ENCODE data around the gene AOPEP.

Gene AOPEP

GRCh38 chr9:94851892-94852291 lies 125.4 kb downstream of the AOPEP start:
- no peak for DNase-seq

GRCh38 chr9:94852373-94852772 lies 125.9 kb downstream of the AOPEP start:
- DNase-seq, result no peak

- DNase-seq, result no peak
These were observed 127.4 kb downstream of the AOPEP start for GRCh38 chr9:94853887-94854286.

GRCh38 chr9:94855903-94856302 lies 129.4 kb downstream of the AOPEP start:
- DNase-seq, result peak; percentile 39

- DNase-seq, result no peak
These were observed 131.3 kb downstream of the AOPEP start for GRCh38 chr9:94857791-94858190.

- no peak for DNase-seq
These were observed 132.7 kb downstream of the AOPEP start for GRCh38 chr9:94859226-94859625.

- DNase-seq, result no peak
These were observed 133.4 kb downstream of the AOPEP start for GRCh38 chr9:94859891-94860290.

- DNase-seq, result peak; percentile 9
These were observed 134.4 kb downstream of the AOPEP start for GRCh38 chr9:94860678-94861588.

- no peak for DNase-seq
These were observed 135.2 kb downstream of the AOPEP start for GRCh38 chr9:94861589-94862272.

GRCh38 chr9:94864196-94864595 lies 137.7 kb downstream of the AOPEP start:
- no peak for DNase-seq

GRCh38 chr9:94864862-94865509 lies 138.5 kb downstream of the AOPEP start:
- no peak for DNase-seq

- DNase-seq, result no peak
These were observed 139.3 kb downstream of the AOPEP start for GRCh38 chr9:94865582-94866452.

- no peak for DNase-seq
These were observed 140.3 kb downstream of the AOPEP start for GRCh38 chr9:94866770-94867169.

- no peak for DNase-seq
These were observed 140.9 kb downstream of the AOPEP start for GRCh38 chr9:94867281-94867841.

GRCh38 chr9:94867842-94868312 lies 141.4 kb downstream of the AOPEP start:
- DNase-seq, result no peak

GRCh38 chr9:94868464-94868863 lies 142.0 kb downstream of the AOPEP start:
- no peak for DNase-seq

- peak; percentile 55 for DNase-seq
These were observed 142.9 kb downstream of the AOPEP start for GRCh38 chr9:94869415-94869843.

- no peak for DNase-seq
These were observed 143.9 kb downstream of the AOPEP start for GRCh38 chr9:94870465-94870792.

GRCh38 chr9:94870793-94871558 lies 144.5 kb downstream of the AOPEP start:
- peak; percentile 2 for DNase-seq

- no peak for DNase-seq
These were observed 145.8 kb downstream of the AOPEP start for GRCh38 chr9:94872083-94872833.

Data from hematopoietic multipotent progenitor cell treated with erythropoietin and hydrocortisone succinate and interleukin-3 and kit ligand, for 8 days (in vitro differentiated cells).